BJ (cell line): ENCODE results near the gene ZBTB9. TPM values are rescaled to one million over a fixed set of nuclear protein-coding genes. Genes with fewer than 3 reads are reported as not detected.

Source experiments
- CTCF ChIA-PET: fragments of 350-600 bp; formaldehyde crosslinking; extraction: SDS; loops from one replicate; lab custom pipeline; 2021; ENCODE audit warnings: antibody characterized with exemption, inconsistent platforms; lab: Yijun Ruan, JAX
- POLR2A ChIA-PET: fragments of 300-600 bp; sonication (Branson Sonifier 250); formaldehyde crosslinking; extraction: SDS; loops from one replicate; lab custom pipeline; 2021; ENCODE audit warnings: antibody characterized with exemption; lab: Charles Lee
- DNase-seq: peaks from one replicate; pipeline ENCODE4 v3.0.0-alpha.2; 2011; ENCODE audit warnings: low read depth
- H3K27me3 ChIP-seq: 2 replicates; pipeline ENCODE4 v1.6.0; 2011; ENCODE audit warnings: low read length; ENCODE audit not compliant: control insufficient read depth, insufficient read depth
- H3K36me3 ChIP-seq: 2 replicates; pipeline ENCODE4 v1.5.1; 2011; ENCODE audit warnings: low read length; ENCODE audit not compliant: control insufficient read depth, insufficient read depth
- H3K4me3 ChIP-seq: 2 replicates; pipeline ENCODE4 v1.5.1; 2011; ENCODE audit warnings: low read depth, mild to moderate bottlenecking, control low read depth, low read length
- CTCF ChIP-seq: IDR thresholded peaks from 2 replicates; pipeline ENCODE4 v1.5.1; 2011; ENCODE audit warnings: low read depth, mild to moderate bottlenecking, control low read depth, inconsistent platforms, low read length, moderate library complexity; ENCODE audit not compliant: insufficient read depth
- polyA plus RNA-seq: library from polyadenylated mRNA; depleted of rRNA; stranded (reverse); fragments of >200 nt; gene quantifications from 2 replicates; pipeline ENCODE4 v1.2.3, GENCODE V29; 2011

Gene ZBTB9
- polyA plus RNA-seq, 1 experiment, result 5.7 TPM

GRCh38 chr6:33416386-33417127, 37.8 kb upstream of the ZBTB9 start:
- peak overlapping the region; percentile 81 for H3K4me3 ChIP-seq
- TF ChIP-seq CTCF, result no peak
- no peaks in the 10 kb centered on the region for H3K27me3 ChIP-seq
- ChIA-PET CTCF (interaction anchor here (1.5 kb wide), 1 partner anchor 9 kb away, joined by 5 read pairs; no protein-coding TSS in a partner anchor), POLR2A (interaction anchor here (0.6 kb wide), 1 partner anchor 118 kb away, joined by 3 read pairs; no protein-coding TSS in a partner anchor)
- H3K36me3 ChIP-seq, result peaks cover 25% of the 10 kb centered on the region
- DNase-seq, result no peak

- CTCF ChIA-PET, result interaction anchor here (0.6 to 1.5 kb wide), 4 partner anchors 8 to 217 kb away, joined by 3 to 6 read pairs (median 4); no protein-coding TSS in a partner anchor
- POLR2A ChIA-PET, result interaction anchor here (0.6 kb wide), 1 partner anchor 119 kb away, joined by 3 read pairs; no protein-coding TSS in a partner anchor
- H3K36me3 ChIP-seq, result peaks cover 25% of the 10 kb centered on the region
- H3K4me3 ChIP-seq, result peak overlapping the region; percentile 81
- H3K27me3 ChIP-seq, result no peaks in the 10 kb centered on the region
- no peak for TF ChIP-seq CTCF
- peak; percentile 56 for DNase-seq
These were observed 37.1 kb upstream of the ZBTB9 start for GRCh38 chr6:33417128-33417902.

- DNase-seq, result peak; percentile 99
- Histone ChIP-seq H3K36me3 (peaks cover 20% of the 10 kb centered on the region), H3K27me3 (no peaks in the 10 kb centered on the region), H3K4me3 (peak within 1 kb of the TSS; percentile 81)
- CTCF ChIA-PET, result interaction anchor here (1.1 to 1.2 kb wide), 2 partner anchors 13 to 218 kb away, joined by 3 to 6 read pairs; no protein-coding TSS in a partner anchor
- POLR2A ChIA-PET, result interaction anchor here (0.7 kb wide), 1 partner anchor 36 kb away, joined by 3 read pairs; the partner anchor contains the start of gene ZBTB9
- TF ChIP-seq CTCF, result peak; percentile 15; the same call in 1 of the 2 replicates
These were observed 36.3 kb upstream of the ZBTB9 start, which contains the start of gene CUTA for GRCh38 chr6:33417903-33418689. CUTA (minus strand) TSS chr6:33418107; CDS start chr6:33418000, 107 bp downstream.

GRCh38 chr6:33418690-33419291, 35.6 kb upstream of the ZBTB9 start:
- CTCF ChIA-PET, result interaction anchor here (1.2 kb wide), 1 partner anchor 12 kb away, joined by 6 read pairs; no protein-coding TSS in a partner anchor

More at GRCh38 chr6:33418690-33419291, 35.6 kb upstream of the ZBTB9 start:
- Histone ChIP-seq H3K27me3 (no peaks in the 10 kb centered on the region), H3K36me3 (peaks cover 18% of the 10 kb centered on the region), H3K4me3 (peak overlapping the region; percentile 31)
- TF ChIP-seq CTCF, result no peak
- no peak for DNase-seq
- POLR2A ChIA-PET, result interaction anchor here (0.7 kb wide), 1 partner anchor 35 kb away, joined by 3 read pairs; the partner anchor contains the start of gene ZBTB9
